ENCODE results near the gene FANCM. TPM values are rescaled to one million over a fixed set of nuclear protein-coding genes. Genes with fewer than 3 reads are reported as not detected.

Gene FANCM
- total RNA-seq, 2 experiments from 2014 or later, result 15.9 to 17.2 TPM

- no peak overlapping the region for H3K4me3 Mint-ChIP-seq
- POLR2A ChIA-PET, result interaction anchor here (0.6 kb wide), 1 partner anchor 57 kb away, joined by 4 read pairs; no protein-coding TSS in a partner anchor
- peaks cover 3% of the 10 kb centered on the region for H3K4me1 Mint-ChIP-seq (ENCODE audit: low read depth)
- CTCF ChIA-PET, result no interaction called here
- DNase-seq, result no peak
- H3K27me3 Mint-ChIP-seq, result no peaks in the 10 kb centered on the region
- H3K36me3 Mint-ChIP-seq, result peaks cover 11% of the 10 kb centered on the region
- intact Hi-C loops (cut with micrococcal nuclease), result no loop called here
- H3K27ac Mint-ChIP-seq, result no peak overlapping the region
- H3K9me3 Mint-ChIP-seq, result no peaks in the 10 kb centered on the region
These were observed 8.9 kb downstream of the FANCM start for GRCh38 chr14:45144658-45145057.

GRCh38 chr14:45145214-45145613 is 9.5 kb downstream of the FANCM start:
- intact Hi-C loops (cut with micrococcal nuclease), result no loop called here
- H3K4me1 Mint-ChIP-seq (ENCODE audit: low read depth), result peaks cover 3% of the 10 kb centered on the region
- no peak overlapping the region for H3K4me3 Mint-ChIP-seq
- CTCF ChIA-PET, result no interaction called here
- DNase-seq, result no peak
- H3K36me3 Mint-ChIP-seq, result peaks cover 11% of the 10 kb centered on the region
- H3K9me3 Mint-ChIP-seq, result no peaks in the 10 kb centered on the region
- no peaks in the 10 kb centered on the region for H3K27me3 Mint-ChIP-seq
- POLR2A ChIA-PET, result interaction anchor here (0.6 kb wide), 1 partner anchor 58 kb away, joined by 4 read pairs; no protein-coding TSS in a partner anchor
- H3K27ac Mint-ChIP-seq, result no peak overlapping the region

- H3K27me3 Mint-ChIP-seq, result no peaks in the 10 kb centered on the region
- no peaks in the 10 kb centered on the region for H3K4me1 Mint-ChIP-seq (ENCODE audit: low read depth)
- no peak overlapping the region for H3K4me3 Mint-ChIP-seq
- H3K9me3 Mint-ChIP-seq, result no peaks in the 10 kb centered on the region
- no peak for DNase-seq
- ChIA-PET POLR2A (no interaction called here), CTCF (no interaction called here)
- peaks cover 8% of the 10 kb centered on the region for H3K36me3 Mint-ChIP-seq
- intact Hi-C loops (cut with micrococcal nuclease), result no loop called here
- H3K27ac Mint-ChIP-seq, result no peak overlapping the region
These were observed 13.9 kb downstream of the FANCM start for GRCh38 chr14:45149602-45150001.

- H3K27ac Mint-ChIP-seq, result no peak overlapping the region
- H3K27me3 Mint-ChIP-seq, result no peaks in the 10 kb centered on the region
- no peaks in the 10 kb centered on the region for H3K9me3 Mint-ChIP-seq
- intact Hi-C loops (cut with micrococcal nuclease), result no loop called here
- no peak overlapping the region for H3K4me3 Mint-ChIP-seq
- H3K4me1 Mint-ChIP-seq (ENCODE audit: low read depth), result no peaks in the 10 kb centered on the region
- H3K36me3 Mint-ChIP-seq, result peaks cover 4% of the 10 kb centered on the region
- POLR2A ChIA-PET, result no interaction called here
- no peak for DNase-seq
- CTCF ChIA-PET, result interaction anchor here (0.6 kb wide), 1 partner anchor 32 kb away, joined by 3 read pairs; no protein-coding TSS in a partner anchor
These were observed 14.7 kb downstream of the FANCM start for GRCh38 chr14:45150386-45150890.

- ChIA-PET POLR2A (no interaction called here), CTCF (no interaction called here)
- Mint-ChIP-seq H3K9me3 (no peaks in the 10 kb centered on the region), H3K36me3 (peaks cover 5% of the 10 kb centered on the region), H3K4me1 (ENCODE audit: low read depth) (peaks cover 3% of the 10 kb centered on the region), H3K27me3 (no peaks in the 10 kb centered on the region), H3K27ac (no peak overlapping the region), H3K4me3 (no peak overlapping the region)
- intact Hi-C loops (cut with micrococcal nuclease), result no loop called here
- no peak for DNase-seq
These were observed 20.3 kb downstream of the FANCM start for GRCh38 chr14:45156067-45156466.

- H3K27me3 Mint-ChIP-seq, result no peaks in the 10 kb centered on the region
- POLR2A ChIA-PET, result no interaction called here
- H3K4me1 Mint-ChIP-seq (ENCODE audit: low read depth), result no peaks in the 10 kb centered on the region
- H3K9me3 Mint-ChIP-seq, result no peaks in the 10 kb centered on the region
- intact Hi-C loops (cut with micrococcal nuclease), result no loop called here
- no peak overlapping the region for H3K4me3 Mint-ChIP-seq
- H3K36me3 Mint-ChIP-seq, result peaks cover 16% of the 10 kb centered on the region
- CTCF ChIA-PET, result no interaction called here
- DNase-seq, result no peak
- H3K27ac Mint-ChIP-seq, result no peak overlapping the region
These were observed 34.2 kb downstream of the FANCM start for GRCh38 chr14:45169906-45170305.

GRCh38 chr14:45177076-45177475 is 41.3 kb downstream of the FANCM start:
- DNase-seq, result no peak
- ChIA-PET POLR2A (no interaction called here), CTCF (no interaction called here)
- intact Hi-C loops (cut with micrococcal nuclease), result no loop called here
- Mint-ChIP-seq H3K27ac (no peak overlapping the region), H3K4me3 (no peak overlapping the region), H3K36me3 (peaks cover 10% of the 10 kb centered on the region), H3K4me1 (ENCODE audit: low read depth) (no peaks in the 10 kb centered on the region), H3K9me3 (no peaks in the 10 kb centered on the region), H3K27me3 (no peaks in the 10 kb centered on the region)

- no peaks in the 10 kb centered on the region for H3K4me1 Mint-ChIP-seq (ENCODE audit: low read depth)
- POLR2A ChIA-PET, result no interaction called here
- no peak overlapping the region for H3K27ac Mint-ChIP-seq
These were observed 45.6 kb downstream of the FANCM start for GRCh38 chr14:45181329-45181728.

GRCh38 chr14:45181806-45182205 is 46.1 kb downstream of the FANCM start:
- CTCF ChIA-PET, result interaction anchor here (0.7 kb wide), 1 partner anchor 203 kb away, joined by 3 read pairs; no protein-coding TSS in a partner anchor
- no peaks in the 10 kb centered on the region for H3K4me1 Mint-ChIP-seq (ENCODE audit: low read depth)

More at GRCh38 chr14:45181329-45181728, 45.6 kb downstream of the FANCM start:
- Mint-ChIP-seq H3K36me3 (peaks cover 6% of the 10 kb centered on the region), H3K4me3 (no peak overlapping the region), H3K27me3 (no peaks in the 10 kb centered on the region), H3K9me3 (no peaks in the 10 kb centered on the region)
- no peak for DNase-seq
- intact Hi-C loops (cut with micrococcal nuclease), result no loop called here
- CTCF ChIA-PET, result no interaction called here

GRCh38 chr14:45185100-45185814 is 49.5 kb downstream of the FANCM start:
- peaks cover 15% of the 10 kb centered on the region for H3K36me3 Mint-ChIP-seq
- no peak overlapping the region for H3K4me3 Mint-ChIP-seq
- CTCF ChIA-PET, result no interaction called here
- H3K27ac Mint-ChIP-seq, result no peak overlapping the region
- no peaks in the 10 kb centered on the region for H3K4me1 Mint-ChIP-seq (ENCODE audit: low read depth)
- no peaks in the 10 kb centered on the region for H3K27me3 Mint-ChIP-seq
- H3K9me3 Mint-ChIP-seq, result no peaks in the 10 kb centered on the region
- intact Hi-C loops (cut with micrococcal nuclease), result no loop called here
- POLR2A ChIA-PET, result no interaction called here
- no peak for DNase-seq

More at GRCh38 chr14:45181806-45182205, 46.1 kb downstream of the FANCM start:
- H3K4me3 Mint-ChIP-seq, result no peak overlapping the region
- no peak for DNase-seq
- H3K36me3 Mint-ChIP-seq, result peaks cover 10% of the 10 kb centered on the region
- H3K27me3 Mint-ChIP-seq, result no peaks in the 10 kb centered on the region
- no peaks in the 10 kb centered on the region for H3K9me3 Mint-ChIP-seq
- H3K27ac Mint-ChIP-seq, result no peak overlapping the region
- intact Hi-C loops (cut with micrococcal nuclease), result no loop called here
- POLR2A ChIA-PET, result no interaction called here

GRCh38 chr14:45194964-45195363 is 59.2 kb downstream of the FANCM start:
- Mint-ChIP-seq H3K4me3 (no peak overlapping the region), H3K4me1 (ENCODE audit: low read depth) (peaks cover 13% of the 10 kb centered on the region), H3K9me3 (no peaks in the 10 kb centered on the region), H3K36me3 (peaks cover 13% of the 10 kb centered on the region), H3K27me3 (no peaks in the 10 kb centered on the region), H3K27ac (no peak overlapping the region)
- intact Hi-C loops (cut with micrococcal nuclease), result no loop called here
- DNase-seq, result no peak
- POLR2A ChIA-PET, result no interaction called here
- CTCF ChIA-PET, result no interaction called here

GRCh38 chr14:45198551-45198950 is 62.8 kb downstream of the FANCM start:
- Mint-ChIP-seq H3K9me3 (no peaks in the 10 kb centered on the region), H3K27ac (no peak overlapping the region), H3K27me3 (no peaks in the 10 kb centered on the region), H3K4me3 (no peak overlapping the region), H3K36me3 (peaks cover 13% of the 10 kb centered on the region), H3K4me1 (ENCODE audit: low read depth) (peaks cover 24% of the 10 kb centered on the region)
- intact Hi-C loops (cut with micrococcal nuclease), result no loop called here
- ChIA-PET POLR2A (no interaction called here), CTCF (interaction anchor here (1.3 kb wide), 1 partner anchor 55 kb away, joined by 4 read pairs; no protein-coding TSS in a partner anchor)
- no peak for DNase-seq

GRCh38 chr14:45199230-45199629 is 63.5 kb downstream of the FANCM start:
- DNase-seq, result no peak
- ChIA-PET POLR2A (no interaction called here), CTCF (interaction anchor here (1.0 to 1.3 kb wide), 2 partner anchors 54 to 69 kb away, joined by 4 read pairs; no protein-coding TSS in a partner anchor)
- intact Hi-C loops (cut with micrococcal nuclease), result no loop called here
- H3K4me1 Mint-ChIP-seq (ENCODE audit: low read depth), result peaks cover 24% of the 10 kb centered on the region
- no peaks in the 10 kb centered on the region for H3K9me3 Mint-ChIP-seq
- no peak overlapping the region for H3K27ac Mint-ChIP-seq
- no peaks in the 10 kb centered on the region for H3K27me3 Mint-ChIP-seq
- H3K4me3 Mint-ChIP-seq, result no peak overlapping the region
- H3K36me3 Mint-ChIP-seq, result peaks cover 13% of the 10 kb centered on the region
